HepG2 (cell line): ENCODE results near the gene CCDC91. TPM values are rescaled to one million over a fixed set of nuclear protein-coding genes. Genes with fewer than 3 reads are reported as not detected.

Source experiments
- ATAC-seq: fragments of 200-7000 bp; cut with Tn5 transposase; 3 replicates; pipeline ENCODE4 v1.9.1; 2020; ENCODE audit warnings: mild to moderate bottlenecking, moderate library complexity
- BruUV-seq: library from RNA; stranded (reverse); fragments of 400-500 nt; replicated peaks from 2 replicates; lab custom pipeline; 2021; lab: Mats Ljungman, UMichigan
- CTCF ChIA-PET: fragments of 300-600 bp; formaldehyde crosslinking; extraction: SDS; loops from one replicate; lab custom pipeline; 2021; ENCODE audit warnings: low total read pairs, inconsistent platforms, low intra/inter-chr PET ratio; lab: Yijun Ruan, JAX
- POLR2A ChIA-PET: fragments of 350-600 bp; sonication (Branson Sonifier 250); formaldehyde crosslinking; loops from one replicate; lab custom pipeline; 2020; ENCODE audit warnings: antibody characterized with exemption, inconsistent platforms; lab: Yijun Ruan, JAX
- DNase-seq: peaks from one replicate; pipeline ENCODE4 v3.0.0-alpha.2; 2015; ENCODE audit warnings: low spot score
- FAIRE-seq: peaks from 3 replicates; lab custom pipeline; 2011; peaks lifted over from hg19 to GRCh38; lab: Jason Lieb, UNC
- H2AFZ ChIP-seq: one replicate; pipeline ENCODE4 v1.6.1; 2011; ENCODE audit warnings: low read length, inconsistent platforms
- H3K27ac ChIP-seq: fragments of 300-600 bp; 3 replicates; pipeline ENCODE4 v1.8.0; 2011; ENCODE audit warnings: mixed run types, mild to moderate bottlenecking, mixed read lengths, low read length, inconsistent platforms; ENCODE audit not compliant: insufficient read depth; ENCODE audit errors: extremely low read length
- H3K27me3 ChIP-seq, 2 experiments: fragments of 200-600 bp in 1 of 2; 2 replicates in 1 of 2; 3 replicates in 1 of 2; pipeline versions ENCODE4 v1.6.0 to v1.8.0; 2011; ENCODE audit warnings: low read length in 2 of 2, mild to moderate bottlenecking in 2 of 2, moderate library complexity in 2 of 2, inconsistent platforms in 1 of 2; ENCODE audit not compliant: insufficient read depth in 2 of 2, control insufficient read depth in 1 of 2
- H3K36me3 ChIP-seq, 2 experiments: fragments of 200-600 bp in 1 of 2; replicated peaks in 1 of 2; 2 replicates in 1 of 2; 3 replicates in 1 of 2; pipeline versions ENCODE4 v1.5.1 to v1.8.0; 2011; ENCODE audit warnings: low read length in 2 of 2, inconsistent platforms in 1 of 2; ENCODE audit not compliant: insufficient read depth in 2 of 2, control insufficient read depth in 1 of 2
- H3K4me1 ChIP-seq: 2 replicates; pipeline ENCODE4 v1.5.1; 2012; ENCODE audit warnings: low read length, inconsistent platforms; ENCODE audit not compliant: insufficient read depth
- H3K4me2 ChIP-seq: 2 replicates; pipeline ENCODE4 v1.6.0; 2011; ENCODE audit warnings: low read depth, low read length, inconsistent platforms
- H3K4me3 ChIP-seq, 3 experiments: fragments of 200-600 bp in 1 of 3; sonication (generic), shearing (Covaris generic) in 1 of 3; replicated peaks in 1 of 3; 2 replicates each; pipeline ENCODE4 v1.5.1; 2011 to 2016; ENCODE audit warnings: low read length in 3 of 3, inconsistent platforms in 2 of 3, low read depth in 2 of 3, mild to moderate bottlenecking in 2 of 3, control low read depth in 1 of 3, mixed read lengths in 1 of 3; ENCODE audit not compliant: insufficient read depth in 1 of 3
- H3K79me2 ChIP-seq: one replicate; pipeline ENCODE4 v1.6.1; 2011; ENCODE audit warnings: low read length, inconsistent platforms; ENCODE audit not compliant: insufficient read depth
- H3K9ac ChIP-seq: 2 replicates; pipeline ENCODE4 v1.6.0; 2011; ENCODE audit warnings: mild to moderate bottlenecking, low read depth, low read length, inconsistent platforms; ENCODE audit not compliant: insufficient read depth
- H3K9me3 ChIP-seq: 2 replicates; pipeline ENCODE4 v1.5.1; 2012; ENCODE audit warnings: mild to moderate bottlenecking, low read length
- H4K20me1 ChIP-seq: 2 replicates; pipeline ENCODE4 v1.6.0; 2011; ENCODE audit warnings: inconsistent platforms, mild to moderate bottlenecking, low read length, moderate library complexity; ENCODE audit not compliant: insufficient read depth
- ATF7-NPFF ChIP-seq: sonication (generic); formaldehyde crosslinking; IDR thresholded peaks from 2 replicates; pipeline ENCODE4 v1.8.1; 2023; ENCODE audit warnings: mild to moderate bottlenecking, low read depth, missing genetic modification reagents, moderate library complexity
- BORCS8-MEF2B ChIP-seq: sonication (generic); formaldehyde crosslinking; IDR thresholded peaks from 2 replicates; pipeline ENCODE4 v1.8.0; 2022; ENCODE audit warnings: mild to moderate bottlenecking, missing genetic modification reagents
- CBX2 ChIP-seq, 2 experiments: fragments of 200-600 bp in 1 of 2; sonication (generic); formaldehyde crosslinking in 1 of 2; IDR thresholded peaks; 2 replicates each; pipeline versions ENCODE4 v1.7.0 to v1.8.1; 2018 to 2022; ENCODE audit warnings: low read depth in 2 of 2, low read length in 1 of 2, mild to moderate bottlenecking in 1 of 2, missing genetic modification reagents in 1 of 2
- KDM1A ChIP-seq: IDR thresholded peaks from 2 replicates; pipeline ENCODE4 v1.6.1; 2016; ENCODE audit warnings: missing compliant biosample characterization
- MEIS1 ChIP-seq: sonication (generic); formaldehyde crosslinking; IDR thresholded peaks from 2 replicates; pipeline ENCODE4 v1.9.0; 2021; ENCODE audit warnings: mild to moderate bottlenecking, missing genetic modification reagents, moderate library complexity, borderline replicate concordance
- NFYC ChIP-seq: IDR thresholded peaks from 2 replicates; pipeline ENCODE4 v1.6.1; 2016; ENCODE audit warnings: missing genetic modification reagents, missing compliant biosample characterization
- ZBTB1 ChIP-seq: sonication (generic); formaldehyde crosslinking; IDR thresholded peaks from 2 replicates; pipeline ENCODE4 v1.4.0; 2020; ENCODE audit warnings: missing genetic modification reagents, borderline replicate concordance
- ZFX ChIP-seq: sonication (generic); formaldehyde crosslinking; IDR thresholded peaks from 2 replicates; pipeline ENCODE4 v1.4.0; 2020; ENCODE audit warnings: mild to moderate bottlenecking, low read depth, missing genetic modification reagents, moderate library complexity
- ZNF234 ChIP-seq: sonication (generic); formaldehyde crosslinking; conservative IDR thresholded peaks from 2 replicates; pipeline ENCODE4 v1.5.1; 2020; ENCODE audit warnings: mild to moderate bottlenecking, missing genetic modification reagents
- ZNF24 ChIP-seq: fragments of 450-650 bp; IDR thresholded peaks from 2 replicates; pipeline ENCODE4 v1.6.1; 2017; ENCODE audit warnings: antibody characterized with exemption, mild to moderate bottlenecking
- ZNF335 ChIP-seq: sonication (generic); formaldehyde crosslinking; IDR thresholded peaks from 2 replicates; pipeline ENCODE4 v1.4.0; 2020; ENCODE audit warnings: missing genetic modification reagents
- ZNF430 ChIP-seq: sonication (generic); formaldehyde crosslinking; IDR thresholded peaks from 2 replicates; pipeline ENCODE4 v1.9.0; 2021; ENCODE audit warnings: mild to moderate bottlenecking, missing genetic modification reagents
- ZNF674 ChIP-seq: sonication (generic); formaldehyde crosslinking; IDR thresholded peaks from 2 replicates; pipeline ENCODE4 v1.5.0; 2020; ENCODE audit warnings: low read depth, mild to moderate bottlenecking, missing genetic modification reagents
- WGBS: methylation state at CpG from one replicate; pipeline ENCODE4 v1.1.6; 2017; ENCODE audit warnings: low lambda C conversion rate; 5-methylcytosine and 5-hydroxymethylcytosine counted together
- in situ Hi-C: cut with HindIII; loops from 2 replicates; pipeline ENCODE4 v1.10.0; 2017; ENCODE audit warnings: low pct_unique_long_range_greater_than_20kb; ENCODE audit not compliant: extremely low pct_ligation_motif_present
- intact Hi-C: fragments of 100-400 bp; cut with micrococcal nuclease; formaldehyde crosslinking; loops from one replicate; pipeline ENCODE4 v1.10.0; 2022; ENCODE audit not compliant: unreplicated experiment
- polyA plus RNA-seq, 8 experiments: library from polyadenylated mRNA; depleted of rRNA in 3 of 8; stranded (reverse) in 7 of 8; unstranded in 1 of 8; fragments of >200 nt; fragmentation: Illumina TruSeq in 4 of 8; extraction: Trizol in 4 of 8; gene quantifications; 2 replicates each; pipeline versions ENCODE4 v1.2.1 to v1.2.3, GENCODE V29; 2011 to 2016; ENCODE audit warnings: low read depth in 4 of 8, missing spikeins in 1 of 8, mixed read lengths in 1 of 8; ENCODE audit not compliant: insufficient read depth in 1 of 8
- total RNA-seq, 5 experiments: library from RNA; depleted of rRNA; stranded (reverse); fragments of >200 nt; fragmentation: Illumina TruSeq; extraction: Trizol; gene quantifications; 2 replicates each; pipeline ENCODE4 v1.2.3, GENCODE V29; 2016; ENCODE audit warnings: low read depth in 1 of 5
- TF ChIP-seq, protein P1 (sequence below): sonication (generic); formaldehyde crosslinking; IDR thresholded peaks from 2 replicates; pipeline ENCODE4 v1.4.0; 2020; ENCODE audit warnings: missing genetic modification reagents
- TF ChIP-seq, protein P2 (sequence below): sonication (generic); formaldehyde crosslinking; IDR thresholded peaks from 2 replicates; pipeline ENCODE4 v1.9.0; 2021; ENCODE audit warnings: missing genetic modification reagents, borderline replicate concordance

CCDC91 gene
- total and polyA plus RNA-seq, 2 of the 13 experiments (the other 11 are each of a cell fraction or from before 2014, with no cell fraction given), result 9.8 to 15.8 TPM

DNA sequence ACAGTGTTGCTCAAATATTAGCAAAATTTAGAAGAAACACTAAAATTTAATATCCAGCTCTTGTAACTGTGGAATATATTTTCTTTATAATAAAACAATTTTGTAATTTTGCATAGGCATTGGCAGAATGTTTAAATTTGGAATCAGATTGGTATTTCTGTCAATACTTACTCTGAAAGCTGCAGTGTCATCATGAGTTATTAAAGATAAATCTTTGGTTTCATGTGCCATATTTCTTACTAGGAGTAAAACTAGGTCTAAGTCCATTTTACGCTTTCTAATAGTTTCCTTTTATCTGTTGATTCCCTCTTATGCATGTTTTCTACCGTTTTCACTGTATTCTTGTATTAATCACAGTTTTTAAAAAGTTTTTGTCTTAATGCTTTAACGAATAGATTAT, 49.7 kb downstream of the CCDC91 start:
- Histone ChIP-seq H3K36me3 (no peaks in the 10 kb centered on the region), H3K9ac (no peak overlapping the region), H4K20me1 (no peaks in the 10 kb centered on the region), H3K4me2 (no peak overlapping the region), H3K27ac (no peak overlapping the region), H3K4me1 (no peaks in the 10 kb centered on the region), H3K79me2 (no peaks in the 10 kb centered on the region), H2AFZ (no peak overlapping the region), H3K27me3 (no peaks in the 10 kb centered on the region), H3K4me3 (no peak overlapping the region), H3K9me3 (no peaks in the 10 kb centered on the region)
- ATAC-seq (no peak), FAIRE-seq (no peak), DNase-seq (no peak)
- 55% methylated on average over 3 of the region's 3 CpGs for WGBS
- no TSS peak for BruUV-seq
- POLR2A ChIA-PET, result no interaction called here
- CTCF ChIA-PET, result no interaction called here
- in situ Hi-C loops (no loop called here), intact Hi-C loops (no loop called here)
- TF ChIP-seq ZBTB1 (no peak), KDM1A (CRISPR knock-in tag) (no peak), ATF7-NPFF (no peak), CBX2 (IDR thresholded peaks at IDR 0.05; ENCODE audit: low read depth, low read length) (no peak), CBX2 (CRISPR knock-in tag; IDR thresholded peaks at IDR 0.05; ENCODE audit: low read depth) (no peak), ZNF234 (no peak), ZNF430 (no peak), NFYC (CRISPR knock-in tag) (no peak), MEIS1 (CRISPR knock-in tag) (no peak), ZNF335 (CRISPR knock-in tag) (no peak), BORCS8-MEF2B (CRISPR knock-in tag) (no peak), ZNF674 (CRISPR knock-in tag) (no peak), ZNF24 (no peak), ZFX (CRISPR knock-in tag) (no peak)
- TF ChIP-seq, protein P1, sequence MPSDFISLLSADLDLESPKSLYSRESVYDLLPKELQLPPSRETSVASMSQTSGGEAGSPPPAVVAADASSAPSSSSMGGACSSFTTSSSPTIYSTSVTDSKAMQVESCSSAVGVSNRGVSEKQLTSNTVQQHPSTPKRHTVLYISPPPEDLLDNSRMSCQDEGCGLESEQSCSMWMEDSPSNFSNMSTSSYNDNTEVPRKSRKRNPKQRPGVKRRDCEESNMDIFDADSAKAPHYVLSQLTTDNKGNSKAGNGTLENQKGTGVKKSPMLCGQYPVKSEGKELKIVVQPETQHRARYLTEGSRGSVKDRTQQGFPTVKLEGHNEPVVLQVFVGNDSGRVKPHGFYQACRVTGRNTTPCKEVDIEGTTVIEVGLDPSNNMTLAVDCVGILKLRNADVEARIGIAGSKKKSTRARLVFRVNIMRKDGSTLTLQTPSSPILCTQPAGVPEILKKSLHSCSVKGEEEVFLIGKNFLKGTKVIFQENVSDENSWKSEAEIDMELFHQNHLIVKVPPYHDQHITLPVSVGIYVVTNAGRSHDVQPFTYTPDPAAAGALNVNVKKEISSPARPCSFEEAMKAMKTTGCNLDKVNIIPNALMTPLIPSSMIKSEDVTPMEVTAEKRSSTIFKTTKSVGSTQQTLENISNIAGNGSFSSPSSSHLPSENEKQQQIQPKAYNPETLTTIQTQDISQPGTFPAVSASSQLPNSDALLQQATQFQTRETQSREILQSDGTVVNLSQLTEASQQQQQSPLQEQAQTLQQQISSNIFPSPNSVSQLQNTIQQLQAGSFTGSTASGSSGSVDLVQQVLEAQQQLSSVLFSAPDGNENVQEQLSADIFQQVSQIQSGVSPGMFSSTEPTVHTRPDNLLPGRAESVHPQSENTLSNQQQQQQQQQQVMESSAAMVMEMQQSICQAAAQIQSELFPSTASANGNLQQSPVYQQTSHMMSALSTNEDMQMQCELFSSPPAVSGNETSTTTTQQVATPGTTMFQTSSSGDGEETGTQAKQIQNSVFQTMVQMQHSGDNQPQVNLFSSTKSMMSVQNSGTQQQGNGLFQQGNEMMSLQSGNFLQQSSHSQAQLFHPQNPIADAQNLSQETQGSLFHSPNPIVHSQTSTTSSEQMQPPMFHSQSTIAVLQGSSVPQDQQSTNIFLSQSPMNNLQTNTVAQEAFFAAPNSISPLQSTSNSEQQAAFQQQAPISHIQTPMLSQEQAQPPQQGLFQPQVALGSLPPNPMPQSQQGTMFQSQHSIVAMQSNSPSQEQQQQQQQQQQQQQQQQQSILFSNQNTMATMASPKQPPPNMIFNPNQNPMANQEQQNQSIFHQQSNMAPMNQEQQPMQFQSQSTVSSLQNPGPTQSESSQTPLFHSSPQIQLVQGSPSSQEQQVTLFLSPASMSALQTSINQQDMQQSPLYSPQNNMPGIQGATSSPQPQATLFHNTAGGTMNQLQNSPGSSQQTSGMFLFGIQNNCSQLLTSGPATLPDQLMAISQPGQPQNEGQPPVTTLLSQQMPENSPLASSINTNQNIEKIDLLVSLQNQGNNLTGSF (CRISPR knock-in tag), result no peak
- TF ChIP-seq, protein P2, sequence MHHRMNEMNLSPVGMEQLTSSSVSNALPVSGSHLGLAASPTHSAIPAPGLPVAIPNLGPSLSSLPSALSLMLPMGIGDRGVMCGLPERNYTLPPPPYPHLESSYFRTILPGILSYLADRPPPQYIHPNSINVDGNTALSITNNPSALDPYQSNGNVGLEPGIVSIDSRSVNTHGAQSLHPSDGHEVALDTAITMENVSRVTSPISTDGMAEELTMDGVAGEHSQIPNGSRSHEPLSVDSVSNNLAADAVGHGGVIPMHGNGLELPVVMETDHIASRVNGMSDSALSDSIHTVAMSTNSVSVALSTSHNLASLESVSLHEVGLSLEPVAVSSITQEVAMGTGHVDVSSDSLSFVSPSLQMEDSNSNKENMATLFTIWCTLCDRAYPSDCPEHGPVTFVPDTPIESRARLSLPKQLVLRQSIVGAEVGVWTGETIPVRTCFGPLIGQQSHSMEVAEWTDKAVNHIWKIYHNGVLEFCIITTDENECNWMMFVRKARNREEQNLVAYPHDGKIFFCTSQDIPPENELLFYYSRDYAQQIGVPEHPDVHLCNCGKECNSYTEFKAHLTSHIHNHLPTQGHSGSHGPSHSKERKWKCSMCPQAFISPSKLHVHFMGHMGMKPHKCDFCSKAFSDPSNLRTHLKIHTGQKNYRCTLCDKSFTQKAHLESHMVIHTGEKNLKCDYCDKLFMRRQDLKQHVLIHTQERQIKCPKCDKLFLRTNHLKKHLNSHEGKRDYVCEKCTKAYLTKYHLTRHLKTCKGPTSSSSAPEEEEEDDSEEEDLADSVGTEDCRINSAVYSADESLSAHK (CRISPR knock-in tag), result no peak
